Spleen (tissue), 7 donors: ENCODE data around the gene EID3.

ENCODE experiments used
- CTCF ChIP-seq, 11 experiments: fragments of 200-600 bp in 7 of 11; fragments of 450-650 bp in 4 of 11; sonication (generic) in 4 of 11; IDR thresholded peaks in 8 of 11; conservative IDR thresholded peaks in 3 of 11; 1 replicate in 7 of 11; 2 replicates in 4 of 11; pipeline versions ENCODE4 v1.4.0 to v1.8.0; 2016 to 2021; ENCODE audit warnings: antibody characterized with exemption in 11 of 11, inconsistent platforms in 4 of 11, mild to moderate bottlenecking in 1 of 11
- POLR2A ChIP-seq, 3 donors: fragments of 450-650 bp; IDR thresholded peaks; one replicate each; pipeline ENCODE4 v1.5.1; 2017; ENCODE audit warnings: antibody characterized with exemption in 3 of 3, mild to moderate bottlenecking in 1 of 3
- donor health status: DM: no; HTN: no; CAD: no; lungs with moderate emphysema.
- donor health status: DM: no; HTN: no; CAD: no.
- donor health status: DM: no; HTN: no; CAD: no.

DNA sequence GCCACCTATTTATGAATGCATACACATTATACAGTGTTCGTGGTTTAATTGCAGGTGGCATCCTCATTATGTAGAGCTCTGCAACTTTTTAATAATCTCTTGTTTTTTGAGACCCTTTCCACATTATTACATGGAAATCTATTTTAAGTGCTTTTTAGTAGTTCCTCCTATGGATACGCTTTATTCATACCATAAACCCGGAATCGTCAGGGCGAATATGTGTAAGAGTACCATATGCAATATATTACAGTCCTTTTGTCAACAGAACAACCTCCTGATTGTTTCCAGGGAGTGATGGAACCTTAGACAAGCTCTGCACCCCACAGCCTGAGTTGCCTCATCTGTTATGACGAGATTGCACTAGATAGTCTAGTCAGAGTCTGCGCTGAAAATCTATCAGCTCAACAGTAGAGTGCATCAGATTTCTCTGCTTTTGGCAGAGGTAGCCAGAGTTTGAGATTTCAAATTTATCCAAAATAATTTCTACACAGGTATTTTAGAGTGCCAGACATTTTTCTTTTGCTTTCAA lies 33.6 kb downstream of the EID3 start:
- TF ChIP-seq CTCF (IDR thresholded peaks at IDR 0.05 in 8 of 11, conservative IDR thresholded peaks at IDR 0.05 in 3 of 11) = no peak
- TF ChIP-seq POLR2A (IDR thresholded peaks at IDR 0.05) = no peak
